Measurements from ENCODE around the gene MORC3. TPM values are rescaled to one million over a fixed set of nuclear protein-coding genes. Genes with fewer than 3 reads are reported as not detected.
"Not testable (repeated sequence)": the region's sequence is repeated elsewhere in the genome, so short reads cannot be mapped to it uniquely, and the experiment has no call there.

The MORC3 gene
- total RNA-seq, 1 donor from 2014 or later: 89.3 TPM

- DNase-seq (ENCODE audit: low spot score): peak; percentile 74
Measured at GRCh38 chr21:36385233-36386030, 65.4 kb downstream of the MORC3 start, which contains the start of gene CHAF1B. TSS of gene CHAF1B (plus strand) at chr21:36385392. CDS start at chr21:36386137, 745 bp downstream.

- DNase-seq (ENCODE audit: low spot score): no peak
Measured at GRCh38 chr21:36386031-36386642, 66.1 kb downstream of the MORC3 start.

GRCh38 chr21:36388096-36388495, 68.1 kb downstream of the MORC3 start:
- DNase-seq (ENCODE audit: low spot score): no peak

- no peak for DNase-seq (ENCODE audit: low spot score)
Measured at GRCh38 chr21:36388835-36389234, 68.8 kb downstream of the MORC3 start.

- not testable (repeated sequence) for DNase-seq (ENCODE audit: low spot score)
Measured at GRCh38 chr21:36391649-36392048, 71.7 kb downstream of the MORC3 start.

GRCh38 chr21:36395353-36396111, 75.5 kb downstream of the MORC3 start:
- peak; percentile 37 for DNase-seq (ENCODE audit: low spot score)

GRCh38 chr21:36396325-36396724, 76.3 kb downstream of the MORC3 start:
- peak; percentile 60 for DNase-seq (ENCODE audit: low spot score)

- DNase-seq (ENCODE audit: low spot score): no peak
Measured at GRCh38 chr21:36396971-36397370, 77.0 kb downstream of the MORC3 start.

GRCh38 chr21:36397606-36398005, 77.6 kb downstream of the MORC3 start:
- DNase-seq (ENCODE audit: low spot score): no peak

GRCh38 chr21:36399736-36400135, 79.7 kb downstream of the MORC3 start:
- DNase-seq (ENCODE audit: low spot score): not testable (repeated sequence)

- no peak for DNase-seq (ENCODE audit: low spot score)
Measured at GRCh38 chr21:36400719-36401118, 80.7 kb downstream of the MORC3 start.

GRCh38 chr21:36402339-36402738, 82.3 kb downstream of the MORC3 start:
- no peak for DNase-seq (ENCODE audit: low spot score)

- no peak for DNase-seq (ENCODE audit: low spot score)
Measured at GRCh38 chr21:36403713-36404112, 83.7 kb downstream of the MORC3 start.

GRCh38 chr21:36408568-36408967, 88.6 kb downstream of the MORC3 start:
- no peak for DNase-seq (ENCODE audit: low spot score)

- DNase-seq (ENCODE audit: low spot score): no peak
Measured at GRCh38 chr21:36411301-36411700, 91.3 kb downstream of the MORC3 start.

- no peak for DNase-seq (ENCODE audit: low spot score)
Measured at GRCh38 chr21:36412916-36413315, 92.9 kb downstream of the MORC3 start.

GRCh38 chr21:36415375-36415774, 95.4 kb downstream of the MORC3 start:
- DNase-seq (ENCODE audit: low spot score): no peak

GRCh38 chr21:36419241-36419640, 99.2 kb downstream of the MORC3 start:
- DNase-seq (ENCODE audit: low spot score): no peak

GRCh38 chr21:36419996-36420395, 100.0 kb downstream of the MORC3 start:
- peak; percentile 88 for DNase-seq (ENCODE audit: low spot score)

- no peak for DNase-seq (ENCODE audit: low spot score)
Measured at GRCh38 chr21:36420571-36421339, 100.8 kb downstream of the MORC3 start.

- DNase-seq (ENCODE audit: low spot score): no peak
Measured at GRCh38 chr21:36422279-36423098, 102.5 kb downstream of the MORC3 start.

All from umbilical cord (tissue), 2 donors.